Neutrophil (primary cell): Measurements from ENCODE around the gene RAD51B.

ENCODE experiments used
- H3K27ac ChIP-seq: fragments of 200-600 bp; sonication (generic); 2 replicates; pipeline ENCODE4 v1.5.1; 2016; ENCODE audit warnings: mild to moderate bottlenecking, moderate library complexity
- H3K27me3 ChIP-seq: fragments of 200-600 bp; sonication (generic); 2 replicates; pipeline ENCODE4 v1.6.0; 2016; ENCODE audit warnings: mild to moderate bottlenecking
- H3K36me3 ChIP-seq: fragments of 200-600 bp; sonication (generic); 2 replicates; pipeline ENCODE4 v1.5.1; 2017
- H3K4me1 ChIP-seq, 2 experiments: fragments of 200-600 bp in 1 of 2; sonication (generic) in 1 of 2; 1 replicate in 1 of 2; 2 replicates in 1 of 2; pipeline versions ENCODE4 v1.5.1 to v1.6.1; 2013 to 2016; ENCODE audit warnings: low read depth in 1 of 2, low read length in 1 of 2, mild to moderate bottlenecking in 1 of 2, moderate library complexity in 1 of 2; ENCODE audit not compliant: control insufficient read depth in 1 of 2, insufficient read depth in 1 of 2
- H3K4me3 ChIP-seq, 2 experiments: fragments of 200-600 bp in 1 of 2; sonication (generic) in 1 of 2; 1 replicate in 1 of 2; 2 replicates in 1 of 2; pipeline ENCODE4 v1.5.1; 2013 to 2016; ENCODE audit warnings: low read depth in 1 of 2, low read length in 1 of 2, mild to moderate bottlenecking in 1 of 2, moderate library complexity in 1 of 2
- H3K9me3 ChIP-seq: fragments of 200-600 bp; sonication (generic); 2 replicates; pipeline ENCODE4 v1.5.1; 2016
- TF ChIP-seq, protein P1 (sequence below): fragments of 200-600 bp; sonication (generic); IDR thresholded peaks from 2 replicates; pipeline ENCODE4 v1.5.1; 2016; ENCODE audit warnings: antibody characterized with exemption

The RAD51B gene

GRCh38 chr14:68609012-68609411 lies 789.4 kb downstream of the RAD51B start:
- peak overlapping the region; percentile 96 for H3K27ac ChIP-seq
- H3K4me3 ChIP-seq = no peak overlapping the region
- H3K4me1 ChIP-seq = peaks cover 45 to 52% of the 10 kb centered on the region in 2 experiments
- no peaks in the 10 kb centered on the region for H3K9me3 ChIP-seq
- H3K27me3 ChIP-seq = no peaks in the 10 kb centered on the region
- no peaks in the 10 kb centered on the region for H3K36me3 ChIP-seq
- TF ChIP-seq, protein P1, sequence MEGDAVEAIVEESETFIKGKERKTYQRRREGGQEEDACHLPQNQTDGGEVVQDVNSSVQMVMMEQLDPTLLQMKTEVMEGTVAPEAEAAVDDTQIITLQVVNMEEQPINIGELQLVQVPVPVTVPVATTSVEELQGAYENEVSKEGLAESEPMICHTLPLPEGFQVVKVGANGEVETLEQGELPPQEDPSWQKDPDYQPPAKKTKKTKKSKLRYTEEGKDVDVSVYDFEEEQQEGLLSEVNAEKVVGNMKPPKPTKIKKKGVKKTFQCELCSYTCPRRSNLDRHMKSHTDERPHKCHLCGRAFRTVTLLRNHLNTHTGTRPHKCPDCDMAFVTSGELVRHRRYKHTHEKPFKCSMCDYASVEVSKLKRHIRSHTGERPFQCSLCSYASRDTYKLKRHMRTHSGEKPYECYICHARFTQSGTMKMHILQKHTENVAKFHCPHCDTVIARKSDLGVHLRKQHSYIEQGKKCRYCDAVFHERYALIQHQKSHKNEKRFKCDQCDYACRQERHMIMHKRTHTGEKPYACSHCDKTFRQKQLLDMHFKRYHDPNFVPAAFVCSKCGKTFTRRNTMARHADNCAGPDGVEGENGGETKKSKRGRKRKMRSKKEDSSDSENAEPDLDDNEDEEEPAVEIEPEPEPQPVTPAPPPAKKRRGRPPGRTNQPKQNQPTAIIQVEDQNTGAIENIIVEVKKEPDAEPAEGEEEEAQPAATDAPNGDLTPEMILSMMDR = no peak

GRCh38 chr14:68610251-68610793 lies 790.7 kb downstream of the RAD51B start:
- Histone ChIP-seq H3K36me3 (no peaks in the 10 kb centered on the region), H3K27me3 (no peaks in the 10 kb centered on the region), H3K9me3 (no peaks in the 10 kb centered on the region), H3K4me3 (no peak overlapping the region), H3K27ac (peak overlapping the region; percentile 96), H3K4me1 (peaks cover 45 to 52% of the 10 kb centered on the region in 2 experiments)
- TF ChIP-seq, protein P1 = no peak

- no peaks in the 10 kb centered on the region for H3K9me3 ChIP-seq
- H3K36me3 ChIP-seq = no peaks in the 10 kb centered on the region
- H3K4me1 ChIP-seq = peaks cover 42 to 47% of the 10 kb centered on the region in 2 experiments
- H3K4me3 ChIP-seq = no peak overlapping the region
- peak overlapping the region; percentile 47 for H3K27ac ChIP-seq
- TF ChIP-seq, protein P1 = no peak
- no peaks in the 10 kb centered on the region for H3K27me3 ChIP-seq
Observed at GRCh38 chr14:68611599-68611998, 792.0 kb downstream of the RAD51B start.

DNA sequence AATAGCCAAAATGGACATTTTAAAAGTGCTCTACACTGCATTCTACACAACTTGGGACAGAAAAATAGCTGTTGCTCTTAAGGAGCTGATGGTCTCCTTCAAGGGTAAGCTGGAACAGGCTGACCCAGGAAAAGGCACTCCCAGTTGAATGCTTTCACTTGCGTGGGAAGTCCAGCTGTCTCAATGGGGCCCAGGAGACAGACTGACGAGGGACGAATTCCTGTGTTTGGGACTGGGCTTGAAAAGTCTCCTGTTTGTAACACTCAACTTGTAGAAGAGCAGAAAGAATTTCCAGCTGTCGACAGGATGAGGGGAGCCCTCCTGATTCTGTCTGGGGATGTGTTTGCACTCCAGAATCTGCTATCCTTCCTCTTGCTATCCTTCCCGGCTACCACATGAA lies 792.5 kb downstream of the RAD51B start:
- peaks cover 37 to 43% of the 10 kb centered on the region in 2 experiments for H3K4me1 ChIP-seq
- H3K9me3 ChIP-seq = no peaks in the 10 kb centered on the region
- TF ChIP-seq, protein P1 = no peak
- H3K36me3 ChIP-seq = no peaks in the 10 kb centered on the region
- no peaks in the 10 kb centered on the region for H3K27me3 ChIP-seq
- peak overlapping the region; percentile 47 for H3K27ac ChIP-seq
- H3K4me3 ChIP-seq = no peak overlapping the region

- no peaks in the 10 kb centered on the region for H3K27me3 ChIP-seq
- H3K27ac ChIP-seq = no peak overlapping the region
- H3K4me3 ChIP-seq = no peak overlapping the region
- TF ChIP-seq, protein P1 = no peak
- no peaks in the 10 kb centered on the region for H3K9me3 ChIP-seq
- H3K4me1 ChIP-seq = peaks cover 11 to 17% of the 10 kb centered on the region in 2 experiments
- no peaks in the 10 kb centered on the region for H3K36me3 ChIP-seq
Observed at GRCh38 chr14:68616221-68616902, 796.8 kb downstream of the RAD51B start.
